ENCODE measurements around the gene RPL10A.
"Not testable (repeated sequence)": the region's sequence is repeated elsewhere in the genome, so short reads cannot be mapped to it uniquely, and the experiment has no call there.

Gene RPL10A

GRCh38 chr6:35515939-35516338 is 47.7 kb downstream of the RPL10A start:
- not testable (repeated sequence) for DNase-seq

- no peak for DNase-seq
Measured at GRCh38 chr6:35516712-35517111, 48.5 kb downstream of the RPL10A start.

- not testable (repeated sequence) for DNase-seq
Measured at GRCh38 chr6:35517978-35518377, 49.8 kb downstream of the RPL10A start.

GRCh38 chr6:35518566-35519312 is 50.5 kb downstream of the RPL10A start:
- no peak for DNase-seq

- DNase-seq = no peak
Measured at GRCh38 chr6:35519313-35520015, 51.3 kb downstream of the RPL10A start.

All from CD4-positive, alpha-beta T cell treated with Interleukin-17A for 1 hour (primary cell).